ENCODE measurements around the gene AKAP6.

The AKAP6 gene

GRCh38 chr14:32722631-32723183 lies 393.6 kb downstream of the AKAP6 start:
- DNase-seq: no peak

GRCh38 chr14:32724867-32725471 lies 395.9 kb downstream of the AKAP6 start:
- no peak for DNase-seq

- no peak for DNase-seq
Observed at GRCh38 chr14:32726516-32726915, 397.4 kb downstream of the AKAP6 start.

GRCh38 chr14:32727832-32728231 lies 398.7 kb downstream of the AKAP6 start:
- no peak for DNase-seq

- DNase-seq: no peak
Observed at GRCh38 chr14:32728526-32728925, 399.4 kb downstream of the AKAP6 start.

- DNase-seq: peak; percentile 28
Observed at GRCh38 chr14:32728976-32729375, 399.9 kb downstream of the AKAP6 start.

- DNase-seq: no peak
Observed at GRCh38 chr14:32731249-32731648, 402.2 kb downstream of the AKAP6 start.

- no peak for DNase-seq
Observed at GRCh38 chr14:32733015-32733414, 403.9 kb downstream of the AKAP6 start.

GRCh38 chr14:32734261-32734660 lies 405.2 kb downstream of the AKAP6 start:
- no peak for DNase-seq

- DNase-seq: no peak
Observed at GRCh38 chr14:32737621-32738020, 408.5 kb downstream of the AKAP6 start.

GRCh38 chr14:32738206-32738871 lies 409.2 kb downstream of the AKAP6 start:
- DNase-seq: peak; percentile 98

GRCh38 chr14:32744811-32745445 lies 415.8 kb downstream of the AKAP6 start:
- no peak for DNase-seq

- no peak for DNase-seq
Observed at GRCh38 chr14:32754209-32754608, 425.1 kb downstream of the AKAP6 start.

GRCh38 chr14:32756173-32756572 lies 427.1 kb downstream of the AKAP6 start:
- no peak for DNase-seq

- DNase-seq: no peak
Observed at GRCh38 chr14:32756775-32757174, 427.7 kb downstream of the AKAP6 start.

- DNase-seq: no peak
Observed at GRCh38 chr14:32757568-32757967, 428.5 kb downstream of the AKAP6 start.

- no peak for DNase-seq
Observed at GRCh38 chr14:32761381-32761968, 432.4 kb downstream of the AKAP6 start.

- DNase-seq: no peak
Observed at GRCh38 chr14:32762886-32763285, 433.8 kb downstream of the AKAP6 start.

GRCh38 chr14:32763673-32764072 lies 434.6 kb downstream of the AKAP6 start:
- DNase-seq: no peak

GRCh38 chr14:32764131-32764530 lies 435.0 kb downstream of the AKAP6 start:
- no peak for DNase-seq

- DNase-seq: no peak
Observed at GRCh38 chr14:32770422-32770821, 441.3 kb downstream of the AKAP6 start.

GRCh38 chr14:32774214-32774613 lies 445.1 kb downstream of the AKAP6 start:
- DNase-seq: no peak

GRCh38 chr14:32779840-32780239 lies 450.7 kb downstream of the AKAP6 start:
- no peak for DNase-seq

GRCh38 chr14:32784405-32784804 lies 455.3 kb downstream of the AKAP6 start:
- DNase-seq: no peak
